Neural cell (in vitro differentiated cells): ENCODE results near the gene CMTM8. TPM values are rescaled to one million over a fixed set of nuclear protein-coding genes. Genes with fewer than 3 reads are reported as not detected.

Experiments
- H2AFZ ChIP-seq: fragments of 200-600, 300-800 bp; sonication (generic), shearing (Covaris generic); 2 replicates; pipeline ENCODE4 v1.6.0; 2014; ENCODE audit warnings: low read depth, mild to moderate bottlenecking, antibody characterized with exemption, low read length, moderate library complexity
- H3F3A ChIP-seq: fragments of 200-600 bp; shearing (Covaris generic); 2 replicates; pipeline ENCODE4 v1.6.1; 2016; ENCODE audit warnings: mild to moderate bottlenecking, moderate library complexity, mixed read lengths, antibody characterized with exemption, low read length; ENCODE audit not compliant: insufficient read depth, poor library complexity, severe bottlenecking
- H3K27ac ChIP-seq: fragments of 200-600, 300-800 bp; sonication (generic), shearing (Covaris generic); 2 replicates; pipeline ENCODE4 v1.5.1; 2014; ENCODE audit warnings: mild to moderate bottlenecking, low read length, moderate library complexity
- H3K27me3 ChIP-seq: fragments of 300-800, 200-600 bp; sonication (generic), shearing (Covaris generic); 2 replicates; pipeline ENCODE4 v1.6.0; 2014; ENCODE audit warnings: mild to moderate bottlenecking, low read depth, low read length, moderate library complexity; ENCODE audit not compliant: insufficient read depth
- H3K36me3 ChIP-seq: fragments of 300-800, 200-600 bp; sonication (generic), shearing (Covaris generic); 2 replicates; pipeline ENCODE4 v1.5.1; 2014; ENCODE audit warnings: mild to moderate bottlenecking, antibody characterized with exemption, low read length, moderate library complexity; ENCODE audit not compliant: insufficient read depth
- H3K4me2 ChIP-seq: fragments of 300-800, 200-600 bp; sonication (generic), shearing (Covaris generic); 2 replicates; pipeline ENCODE4 v1.6.0; 2014; ENCODE audit warnings: mild to moderate bottlenecking, low read length
- H3K4me3 ChIP-seq: fragments of 300-800, 200-600 bp; sonication (generic), shearing (Covaris generic); 2 replicates; pipeline ENCODE4 v1.5.1; 2014; ENCODE audit warnings: mild to moderate bottlenecking, low read length, moderate library complexity
- H3K79me2 ChIP-seq: fragments of 200-600 bp; shearing (Covaris generic); replicated peaks from 2 replicates; pipeline ENCODE4 v1.6.0; 2014; ENCODE audit warnings: mild to moderate bottlenecking, low read length, moderate library complexity; ENCODE audit not compliant: insufficient read depth
- H3K9ac ChIP-seq: fragments of 300-800, 200-600 bp; sonication (generic), shearing (Covaris generic); 2 replicates; pipeline ENCODE4 v1.6.1; 2016; ENCODE audit warnings: mild to moderate bottlenecking, low read length, mixed read lengths
- H3K9me2 ChIP-seq: fragments of 200-600 bp; shearing (Covaris generic); 2 replicates; pipeline ENCODE4 v1.6.1; 2016; ENCODE audit warnings: mild to moderate bottlenecking, low read length, mixed read lengths; ENCODE audit not compliant: insufficient read depth
- H3K9me3 ChIP-seq: fragments of 200-600, 300-800 bp; sonication (generic), shearing (Covaris generic); 2 replicates; pipeline ENCODE4 v1.6.1; 2016; ENCODE audit warnings: mild to moderate bottlenecking, mixed run types, low read length, moderate library complexity, mixed read lengths
- H4K20me1 ChIP-seq: fragments of 200-600 bp; shearing (Covaris generic); 2 replicates; pipeline ENCODE4 v1.6.1; 2016; ENCODE audit warnings: mild to moderate bottlenecking, mixed run types; ENCODE audit not compliant: insufficient read depth
- CTCF ChIP-seq: fragments of 450-650 bp; IDR thresholded peaks from 2 replicates; pipeline ENCODE4 v1.5.1; 2014; ENCODE audit warnings: antibody characterized with exemption, mild to moderate bottlenecking, moderate library complexity; ENCODE audit not compliant: poor library complexity, severe bottlenecking
- EP300 ChIP-seq: fragments of 450-650 bp; conservative IDR thresholded peaks from 2 replicates; pipeline ENCODE4 v1.6.1; 2014; ENCODE audit warnings: antibody characterized with exemption, mild to moderate bottlenecking, moderate library complexity; ENCODE audit not compliant: poor library complexity, severe bottlenecking
- MXI1 ChIP-seq: fragments of 450-650 bp; conservative IDR thresholded peaks from 2 replicates; pipeline ENCODE4 v1.6.1; 2014; ENCODE audit warnings: antibody characterized with exemption, mild to moderate bottlenecking; ENCODE audit not compliant: poor library complexity, severe bottlenecking
- POLR2AphosphoS5 ChIP-seq: IDR thresholded peaks from 2 replicates; pipeline ENCODE4 v1.6.1; 2012
- REST ChIP-seq: IDR thresholded peaks from 2 replicates; pipeline ENCODE4 v1.6.1; 2012; ENCODE audit warnings: borderline replicate concordance
- SMC3 ChIP-seq: fragments of 450-650 bp; conservative IDR thresholded peaks from 2 replicates; pipeline ENCODE4 v1.6.1; 2014; ENCODE audit warnings: antibody characterized with exemption, mild to moderate bottlenecking, moderate library complexity; ENCODE audit not compliant: poor library complexity
- polyA plus RNA-seq: library from polyadenylated mRNA; depleted of rRNA; stranded (reverse); fragments of >200 nt; gene quantifications from 2 replicates; pipeline ENCODE4 v1.2.3, GENCODE V29; 2014

Gene CMTM8
- polyA plus RNA-seq, 1 donor from 2014 or later = not detected

- Histone ChIP-seq H3K9me2 (no peaks in the 10 kb centered on the region), H3K79me2 (no peaks in the 10 kb centered on the region), H3K27ac (no peak overlapping the region), H3K36me3 (no peaks in the 10 kb centered on the region), H3K27me3 (peaks cover 8% of the 10 kb centered on the region), H3K9me3 (no peaks in the 10 kb centered on the region), H3F3A (no peaks in the 10 kb centered on the region), H3K9ac (no peak overlapping the region), H3K4me2 (no peak overlapping the region), H3K4me3 (no peak overlapping the region), H4K20me1 (no peaks in the 10 kb centered on the region), H2AFZ (no peak overlapping the region)
- no peak for TF ChIP-seq REST
Observed at GRCh38 chr3:32406486-32407408, 168.3 kb downstream of the CMTM8 start.

- H3K4me3 ChIP-seq = no peak overlapping the region
- no peaks in the 10 kb centered on the region for H3K36me3 ChIP-seq
- H3K27ac ChIP-seq = no peak overlapping the region
- no peak overlapping the region for H2AFZ ChIP-seq
- H4K20me1 ChIP-seq = no peaks in the 10 kb centered on the region
- TF ChIP-seq REST = no peak
- TF ChIP-seq SMC3 = no peak
- peak; percentile 97 for TF ChIP-seq POLR2AphosphoS5
- no peak for TF ChIP-seq CTCF
- TF ChIP-seq MXI1 = no peak
- peak; percentile 98 for TF ChIP-seq EP300
- no peaks in the 10 kb centered on the region for H3K9me3 ChIP-seq
- H3K27me3 ChIP-seq = no peaks in the 10 kb centered on the region
- no peak overlapping the region for H3K9ac ChIP-seq
- no peaks in the 10 kb centered on the region for H3K79me2 ChIP-seq
- no peaks in the 10 kb centered on the region for H3F3A ChIP-seq
- H3K4me2 ChIP-seq = no peak overlapping the region
- no peaks in the 10 kb centered on the region for H3K9me2 ChIP-seq
Observed at GRCh38 chr3:32410367-32411246, 172.1 kb downstream of the CMTM8 start.
